KBM-7 (cell line): ENCODE results near the gene ARL8A.
A peak's percentile ranks its signal among the peaks of the same experiment; 100 is the strongest.
"Not testable (repeated sequence)": the region's sequence is repeated elsewhere in the genome, so short reads cannot be mapped to it uniquely, and the experiment has no call there.

Experiments
- DNase-seq: peaks from one replicate; pipeline ENCODE4 v3.0.0-alpha.2; 2015
- in situ Hi-C: fragments of 300-500 bp; cut with MboI; formaldehyde crosslinking; loops from 2 replicates; pipeline ENCODE4 v1.14.3; 2020; ENCODE audit warnings: low sequenced_read_pairs, low pct_unique_long_range_greater_than_20kb, mixed read lengths

ARL8A gene

GRCh38 chr1:202145068-202145743, 669 bp upstream of the ARL8A start:
- peak; percentile 45 for DNase-seq
- in situ Hi-C loops: no loop called here

- in situ Hi-C loops: no loop called here
- DNase-seq: no peak
Measured at GRCh38 chr1:202143768-202144401, 652 bp downstream of the ARL8A start.

- in situ Hi-C loops: no loop called here
- peak; percentile 87 for DNase-seq
Measured at GRCh38 chr1:202143011-202143767, 1.3 kb downstream of the ARL8A start.

GRCh38 chr1:202141468-202141867, 3.1 kb downstream of the ARL8A start:
- DNase-seq, in situ Hi-C loops: not testable (repeated sequence)

- DNase-seq: no peak
- in situ Hi-C loops: no loop called here
Measured at GRCh38 chr1:202140833-202141232, 3.7 kb downstream of the ARL8A start.

- peak; percentile 75 for DNase-seq
- in situ Hi-C loops: no loop called here
Measured at GRCh38 chr1:202135221-202135721, 9.3 kb downstream of the ARL8A start.

- in situ Hi-C loops: no loop called here
- DNase-seq: no peak
Measured at GRCh38 chr1:202134645-202135172, 9.8 kb downstream of the ARL8A start.

- in situ Hi-C loops: no loop called here
- no peak for DNase-seq
Measured at GRCh38 chr1:202133989-202134388, 10.5 kb downstream of the ARL8A start.

- no peak for DNase-seq
- in situ Hi-C loops: no loop called here
Measured at GRCh38 chr1:202133496-202133895, 11.0 kb downstream of the ARL8A start.

- in situ Hi-C loops: no loop called here
- no peak for DNase-seq
Measured at GRCh38 chr1:202133001-202133400, 11.5 kb downstream of the ARL8A start.

GRCh38 chr1:202131956-202132821, 12.3 kb downstream of the ARL8A start:
- DNase-seq: no peak
- in situ Hi-C loops: no loop called here

- DNase-seq: no peak
- in situ Hi-C loops: no loop called here
Measured at GRCh38 chr1:202130816-202131522, 13.6 kb downstream of the ARL8A start.

- in situ Hi-C loops: no loop called here
- DNase-seq: no peak
Measured at GRCh38 chr1:202130297-202130721, 14.2 kb downstream of the ARL8A start.

- in situ Hi-C loops: loop anchor here (10.0 kb wide), 1 partner anchor 115 kb away; the partner anchor contains the start of gene ELF3
- DNase-seq: no peak
Measured at GRCh38 chr1:202129453-202130296, 14.9 kb downstream of the ARL8A start.

GRCh38 chr1:202127836-202128622, 16.5 kb downstream of the ARL8A start:
- DNase-seq: no peak
- in situ Hi-C loops: loop anchor here (10.0 kb wide), 1 partner anchor 113 kb away; the partner anchor contains the start of gene ELF3

GRCh38 chr1:202127061-202127460, 17.5 kb downstream of the ARL8A start:
- no peak for DNase-seq
- in situ Hi-C loops: loop anchor here (10.0 kb wide), 1 partner anchor 112 kb away; the partner anchor contains the start of gene ELF3
